Measurements from ENCODE around the gene ATAD3A.
"Not testable (repeated sequence)": the region's sequence is repeated elsewhere in the genome, so short reads cannot be mapped to it uniquely, and the experiment has no call there.

The ATAD3A gene

DNA sequence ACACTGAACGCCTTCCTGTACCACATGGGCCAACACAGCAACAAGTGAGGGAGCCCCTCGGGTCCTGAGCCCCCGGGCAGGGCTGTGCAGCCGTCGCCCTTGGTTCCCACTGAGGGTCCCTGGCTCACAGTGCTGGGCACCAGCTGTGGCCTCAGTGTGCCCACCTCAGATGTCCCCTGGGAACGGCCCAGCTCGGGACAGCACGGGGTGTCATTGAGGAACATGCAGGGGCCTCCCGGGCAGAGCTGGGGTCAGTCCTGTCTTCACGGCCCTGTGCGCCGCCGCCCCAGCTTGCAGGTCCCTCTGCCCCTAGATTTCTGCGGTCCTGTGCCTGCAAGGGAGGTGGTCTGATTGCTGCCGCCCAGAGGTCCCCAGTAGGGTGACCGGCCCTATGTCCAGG is 22.7 kb upstream of the ATAD3A start:
- DNase-seq (ENCODE audit: low read depth in 2 of 2, low spot score in 1 of 2) = no peak

- DNase-seq (ENCODE audit: low read depth in 2 of 2, low spot score in 1 of 2) = no peak
These were observed 22.1 kb upstream of the ATAD3A start for GRCh38 chr1:1489861-1490260.

DNA sequence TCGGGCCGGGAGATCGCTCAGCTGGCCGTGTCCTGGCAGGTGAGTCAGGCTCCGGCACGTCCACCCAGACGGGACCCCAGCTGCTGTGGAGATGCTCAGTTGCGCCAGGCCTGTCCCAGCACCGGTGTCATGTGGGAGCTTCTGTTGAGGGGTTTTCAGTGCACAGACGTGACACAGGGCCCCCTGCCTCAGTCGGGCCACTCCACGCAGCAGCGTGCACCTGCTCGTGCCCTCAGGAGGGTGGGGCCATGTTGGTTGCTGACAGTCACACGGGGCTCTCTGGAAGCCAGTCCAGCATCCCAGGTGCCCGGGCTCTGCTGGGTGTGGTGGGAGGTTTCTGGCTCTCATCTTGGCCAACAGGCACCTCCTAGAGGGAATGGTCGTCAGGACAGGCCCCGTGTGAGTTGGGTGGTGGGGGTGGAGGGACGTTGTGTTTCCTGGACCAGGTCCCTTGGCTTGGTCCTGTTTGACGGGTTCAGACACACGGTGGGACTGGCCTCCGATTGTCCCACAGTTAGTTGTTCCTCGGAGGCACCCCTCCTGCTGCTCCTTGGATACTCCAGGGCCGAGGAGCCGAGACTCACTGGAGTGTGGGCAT is 21.2 kb upstream of the ATAD3A start:
- no peak for DNase-seq (ENCODE audit: low read depth in 2 of 2, low spot score in 1 of 2)

DNA sequence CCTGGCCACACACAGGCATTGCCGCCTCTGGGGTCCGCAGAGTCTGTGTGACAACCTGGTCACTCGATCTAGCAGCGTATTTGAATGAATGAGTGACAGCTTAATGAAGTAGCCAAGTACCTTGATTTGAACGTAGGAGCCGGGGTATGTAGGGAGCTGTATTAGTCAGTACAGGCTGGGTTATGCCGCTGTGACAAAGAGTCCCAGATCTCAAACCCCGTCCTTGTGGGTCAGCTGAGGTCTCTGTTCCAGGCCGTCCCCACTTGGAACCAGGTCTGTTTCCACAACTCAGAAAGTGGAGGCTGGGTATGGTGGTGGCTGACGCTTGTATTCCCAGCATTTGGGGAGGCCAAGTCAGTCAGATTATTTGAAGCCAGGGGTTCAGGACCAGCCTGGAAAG is 20.4 kb upstream of the ATAD3A start:
- no peak for DNase-seq (ENCODE audit: low read depth in 2 of 2, low spot score in 1 of 2)

DNA sequence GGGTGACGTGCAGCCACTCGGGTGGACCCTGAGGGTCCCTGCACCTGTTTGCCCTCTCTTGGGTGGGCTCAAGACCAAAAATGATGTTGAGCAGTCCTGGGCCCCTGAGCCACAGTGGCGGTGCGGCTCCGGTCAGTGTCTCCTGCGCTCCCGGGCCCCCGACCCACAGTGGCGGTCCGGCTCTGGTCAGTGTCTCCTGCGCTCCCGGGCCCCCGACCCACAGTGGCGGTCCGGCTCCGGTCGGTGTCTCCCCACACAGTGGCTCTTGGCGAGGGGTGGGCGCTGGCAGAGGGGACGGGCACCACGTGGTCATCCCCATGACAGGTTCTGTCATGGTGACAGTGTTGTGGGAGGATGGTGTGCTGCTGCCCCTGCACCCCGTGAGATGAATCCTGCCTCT is 17.7 kb upstream of the ATAD3A start:
- DNase-seq (ENCODE audit: low read depth in 2 of 2, low spot score in 1 of 2) = not testable (repeated sequence)

DNA sequence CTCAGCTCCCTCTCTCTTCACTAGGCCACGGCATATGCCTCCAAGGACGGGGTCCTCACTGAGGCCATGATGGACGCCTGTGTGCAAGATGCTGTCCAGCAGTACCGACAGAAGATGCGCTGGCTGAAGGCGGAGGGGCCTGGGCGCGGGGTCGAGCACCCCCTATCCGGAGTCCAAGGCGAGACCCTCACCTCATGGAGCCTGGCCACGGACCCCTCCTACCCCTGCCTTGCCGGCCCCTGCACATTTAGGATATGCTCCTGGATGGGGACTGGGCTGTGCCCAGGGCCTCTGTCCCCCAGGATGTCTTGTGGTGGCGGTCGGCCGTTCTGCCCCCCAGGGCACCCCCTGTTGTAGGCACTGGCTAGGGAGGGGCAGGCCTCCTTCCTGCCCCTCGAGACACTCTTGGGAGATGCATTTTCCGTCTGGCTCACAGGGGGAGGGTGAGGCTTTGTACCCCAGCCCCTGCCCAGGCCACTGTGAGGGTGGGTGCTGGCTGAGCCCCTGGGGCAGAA is 16.4 kb upstream of the ATAD3A start:
- DNase-seq (ENCODE audit: low read depth in 2 of 2, low spot score in 1 of 2) = not testable (repeated sequence)

DNA sequence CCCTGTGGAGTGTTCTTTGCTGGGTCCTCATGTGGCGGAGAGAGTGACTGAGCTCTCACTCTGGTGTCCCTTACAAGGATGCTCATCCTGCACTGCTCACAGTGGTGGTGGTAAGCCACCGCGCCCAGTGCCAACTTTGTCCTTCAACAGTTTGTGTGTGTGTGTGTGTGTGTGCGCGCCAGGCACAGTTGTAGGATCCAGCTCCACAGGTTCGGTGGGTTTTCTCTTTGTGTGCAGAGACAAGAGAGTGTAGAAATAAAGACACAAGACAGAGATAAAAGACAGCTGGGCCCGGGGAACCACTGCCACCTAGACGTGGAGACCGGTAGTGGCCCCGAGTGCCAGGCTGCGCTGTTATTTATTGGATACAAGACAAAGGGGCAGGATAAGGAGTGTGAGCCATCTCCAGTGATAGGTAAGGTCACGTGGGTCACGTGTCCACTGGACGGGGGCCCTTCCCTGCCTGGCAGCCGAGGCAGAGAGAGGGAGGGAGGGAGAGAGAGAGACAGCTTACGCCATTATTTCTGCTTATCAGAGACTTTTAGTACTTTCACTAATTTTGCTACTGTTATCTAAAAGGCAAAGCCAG is 7.1 kb upstream of the ATAD3A start:
- peak in 1 of 2 donors; percentile 39 for DNase-seq (ENCODE audit: low read depth in 2 of 2, low spot score in 1 of 2)

DNA sequence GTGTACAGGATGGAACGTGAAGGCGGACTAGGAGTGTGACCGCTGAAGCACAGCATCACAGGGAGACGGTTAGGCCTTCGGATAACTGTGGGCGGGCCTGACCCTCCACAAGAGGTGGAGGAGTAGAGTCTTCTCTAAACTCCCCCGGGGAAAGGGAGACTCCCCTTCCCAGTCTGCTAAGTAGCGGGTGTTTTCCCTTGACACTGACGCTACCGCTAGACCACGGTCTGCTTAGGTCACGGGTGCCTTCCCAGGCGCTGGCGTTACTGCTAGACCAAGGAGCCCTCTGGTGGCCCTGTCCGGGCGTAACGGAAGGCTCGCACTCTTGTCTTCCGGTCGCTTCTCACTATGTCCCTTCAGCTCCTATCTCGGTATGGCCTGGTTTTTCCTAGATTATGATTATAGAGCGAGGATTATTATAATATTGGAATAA is 6.6 kb upstream of the ATAD3A start:
- DNase-seq (ENCODE audit: low read depth in 2 of 2, low spot score in 1 of 2) = not testable (repeated sequence)

DNA sequence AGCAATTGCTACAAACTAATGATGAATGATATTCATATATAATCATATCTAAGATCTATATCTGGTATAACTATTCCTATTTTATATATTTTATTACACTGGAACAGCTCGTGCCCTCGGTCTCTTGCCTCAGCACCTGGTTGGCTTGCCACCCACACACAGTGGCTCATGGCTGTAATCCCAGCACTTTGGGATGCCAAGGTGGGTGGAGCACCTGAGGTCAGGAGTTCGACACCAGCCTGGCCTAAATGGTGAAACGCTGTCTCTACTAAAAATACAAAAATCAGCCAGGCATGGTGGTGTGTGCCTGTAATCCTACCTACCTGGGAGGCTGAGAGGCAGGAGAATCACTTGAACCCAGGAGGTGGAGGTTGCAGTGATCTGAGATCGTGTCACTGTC is 6.2 kb upstream of the ATAD3A start:
- not testable (repeated sequence) for DNase-seq (ENCODE audit: low read depth in 2 of 2, low spot score in 1 of 2)

- DNase-seq (ENCODE audit: low read depth in 2 of 2, low spot score in 1 of 2) = no peak
These were observed 4.7 kb upstream of the ATAD3A start for GRCh38 chr1:1507305-1507704.

GRCh38 chr1:1508775-1509464 is 3.0 kb upstream of the ATAD3A start:
- not testable (repeated sequence) for DNase-seq (ENCODE audit: low read depth in 2 of 2, low spot score in 1 of 2)

GRCh38 chr1:1509465-1509850 is 2.5 kb upstream of the ATAD3A start:
- DNase-seq (ENCODE audit: low read depth in 2 of 2, low spot score in 1 of 2) = not testable (repeated sequence)

DNA sequence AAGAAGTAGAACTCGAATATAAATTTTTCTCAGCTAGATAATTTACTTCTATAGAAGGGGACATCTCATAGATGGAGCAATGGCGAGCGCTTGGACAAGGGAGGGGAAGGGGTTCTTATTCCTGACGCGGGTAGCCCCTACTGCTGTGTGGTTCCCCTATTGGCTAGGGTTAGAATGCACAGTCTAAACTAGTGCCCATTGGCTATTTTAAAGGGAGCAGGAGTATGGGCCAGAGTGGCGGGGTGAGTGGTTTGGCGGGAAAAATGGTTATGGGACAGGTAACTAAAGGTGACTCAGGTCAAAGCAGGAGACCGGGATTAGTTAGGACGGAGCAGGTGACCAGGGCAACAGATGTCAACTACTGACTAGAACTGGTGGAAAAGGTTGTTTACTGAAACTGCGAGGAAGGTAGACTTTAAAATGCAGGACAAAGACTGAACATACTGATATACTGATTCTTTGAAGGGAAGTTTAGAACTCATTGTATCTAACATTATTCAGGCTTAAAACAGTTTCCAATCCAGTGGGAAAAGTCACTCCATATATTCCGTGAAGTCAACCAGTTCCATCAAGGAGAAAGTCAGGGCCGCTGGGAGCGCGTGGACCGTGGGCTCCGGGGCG is 940 bp upstream of the ATAD3A start:
- DNase-seq (ENCODE audit: low read depth in 2 of 2, low spot score in 1 of 2) = no peak

- DNase-seq (ENCODE audit: low read depth in 2 of 2, low spot score in 1 of 2) = not testable (repeated sequence)
These were observed 463 bp downstream of the ATAD3A start for GRCh38 chr1:1512425-1512824.

DNA sequence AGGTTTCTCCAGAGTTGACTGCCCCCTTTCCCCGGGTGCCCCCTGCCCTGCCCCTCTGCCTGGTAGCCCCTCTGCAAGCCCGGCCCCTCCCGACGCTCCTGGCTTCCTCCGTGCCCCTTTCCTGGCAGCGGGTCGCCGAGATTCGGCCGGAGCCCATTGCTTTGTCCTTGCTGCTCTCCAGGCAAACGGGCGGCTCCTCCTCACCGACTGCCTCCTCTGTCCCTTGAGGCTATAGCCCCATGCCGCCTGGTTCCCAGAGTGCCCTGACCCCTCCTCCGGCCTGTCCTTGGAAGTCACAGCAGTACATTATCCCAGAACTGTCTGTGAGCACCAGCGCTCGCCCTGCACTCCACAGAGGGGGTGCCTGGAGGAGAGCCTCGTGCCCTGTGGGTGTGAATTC is 1.7 kb downstream of the ATAD3A start:
- DNase-seq (ENCODE audit: low read depth in 2 of 2, low spot score in 1 of 2) = not testable (repeated sequence)

DNA sequence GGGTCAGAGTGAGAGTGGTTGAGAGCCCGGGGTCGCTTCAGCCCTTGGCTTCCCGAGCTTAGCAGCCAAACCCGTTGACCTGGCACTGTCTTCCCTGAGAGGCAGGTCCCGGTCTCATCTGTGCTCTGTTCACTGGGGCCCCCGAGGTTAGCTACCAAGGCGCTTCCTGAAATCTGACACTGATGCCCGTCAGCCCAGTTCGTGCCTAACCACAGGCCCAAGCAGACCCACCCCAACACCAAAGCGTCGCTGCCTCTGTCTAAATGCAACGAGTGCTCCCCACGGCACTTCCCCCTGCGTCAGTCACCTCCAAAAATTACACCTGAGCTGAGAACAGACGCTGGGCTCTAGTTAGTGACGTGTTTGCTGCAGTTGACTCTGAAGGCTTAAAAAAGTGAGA is 2.4 kb downstream of the ATAD3A start:
- DNase-seq (ENCODE audit: low read depth in 2 of 2, low spot score in 1 of 2) = not testable (repeated sequence)

DNA sequence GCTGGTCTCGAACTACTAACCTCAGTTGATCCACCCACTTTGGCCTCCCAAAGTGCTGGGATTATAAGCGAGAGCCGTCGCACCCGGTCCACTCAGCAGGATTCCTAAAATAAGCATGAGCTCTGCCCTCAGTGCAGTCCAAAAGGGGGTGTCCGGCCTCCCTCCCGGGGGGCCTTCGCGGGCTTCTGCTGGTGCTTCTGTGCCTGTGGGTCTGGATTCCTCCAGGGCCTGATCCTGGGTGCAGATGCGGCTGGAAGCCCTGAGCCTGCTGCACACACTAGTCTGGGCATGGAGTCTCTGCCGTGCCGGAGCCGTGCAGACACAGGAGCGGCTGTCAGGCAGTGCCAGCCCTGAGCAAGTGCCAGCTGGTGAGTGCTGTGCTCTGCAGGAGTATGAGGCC is 5.0 kb downstream of the ATAD3A start:
- DNase-seq (ENCODE audit: low read depth in 2 of 2, low spot score in 1 of 2) = not testable (repeated sequence)

DNA sequence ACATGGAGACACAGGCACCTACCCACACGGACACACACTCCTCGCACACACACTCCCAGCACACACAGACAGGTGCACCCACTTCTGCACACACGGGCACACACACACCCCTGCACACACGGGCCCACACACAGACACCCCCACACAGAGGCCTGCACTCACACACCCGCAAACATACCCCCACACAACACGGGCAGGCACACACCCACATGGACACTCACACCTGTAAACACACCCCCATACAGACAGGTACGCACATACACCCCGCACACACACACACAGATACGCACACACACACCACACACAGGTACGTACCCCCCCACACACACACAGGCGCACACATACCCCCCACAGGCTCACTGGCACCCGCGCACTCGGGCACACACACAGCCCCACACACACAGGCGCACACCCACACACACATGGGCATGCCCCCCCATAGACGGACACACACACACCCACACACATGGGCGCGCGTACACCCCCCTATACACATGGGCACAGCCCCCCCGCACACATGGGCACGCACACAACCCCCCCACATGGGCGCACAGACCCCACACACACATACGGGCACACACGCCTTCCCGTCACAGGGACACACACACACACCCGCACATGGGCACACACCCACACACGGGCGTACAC is 6.1 kb downstream of the ATAD3A start:
- DNase-seq (ENCODE audit: low read depth in 2 of 2, low spot score in 1 of 2) = no peak

DNA sequence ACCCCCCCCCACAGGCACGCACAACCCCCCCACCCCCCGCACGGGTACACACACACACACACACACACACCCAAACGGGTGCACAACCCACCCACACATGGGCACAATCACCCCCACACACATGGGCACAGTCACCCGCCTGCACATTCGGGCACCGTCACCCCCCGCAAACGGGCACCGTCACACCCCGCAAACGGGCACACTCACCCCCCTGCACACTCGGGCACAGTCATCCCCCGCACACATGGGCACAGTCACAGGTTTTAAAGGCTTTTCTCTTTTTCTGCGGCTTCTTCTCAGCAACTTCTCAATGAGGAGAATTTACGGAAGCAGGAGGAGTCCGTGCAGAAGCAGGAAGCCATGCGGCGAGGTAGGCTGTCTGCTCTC is 6.7 kb downstream of the ATAD3A start:
- not testable (repeated sequence) for DNase-seq (ENCODE audit: low read depth in 2 of 2, low spot score in 1 of 2)

GRCh38 chr1:1519805-1520505 is 8.0 kb downstream of the ATAD3A start:
- DNase-seq (ENCODE audit: low read depth in 2 of 2, low spot score in 1 of 2) = not testable (repeated sequence)

GRCh38 chr1:1521331-1521730 is 9.4 kb downstream of the ATAD3A start:
- DNase-seq (ENCODE audit: low read depth in 2 of 2, low spot score in 1 of 2) = no peak
